ENCODE results near the gene GUK1. TPM values are rescaled to one million over a fixed set of nuclear protein-coding genes. Genes with fewer than 3 reads are reported as not detected.
A peak's percentile ranks its signal among the peaks of the same experiment; 100 is the strongest.

Gene GUK1
- total and polyA plus RNA-seq, 2 of the 4 experiments (the other 2 are of a cell fraction), result 465 to 548 TPM

DNA sequence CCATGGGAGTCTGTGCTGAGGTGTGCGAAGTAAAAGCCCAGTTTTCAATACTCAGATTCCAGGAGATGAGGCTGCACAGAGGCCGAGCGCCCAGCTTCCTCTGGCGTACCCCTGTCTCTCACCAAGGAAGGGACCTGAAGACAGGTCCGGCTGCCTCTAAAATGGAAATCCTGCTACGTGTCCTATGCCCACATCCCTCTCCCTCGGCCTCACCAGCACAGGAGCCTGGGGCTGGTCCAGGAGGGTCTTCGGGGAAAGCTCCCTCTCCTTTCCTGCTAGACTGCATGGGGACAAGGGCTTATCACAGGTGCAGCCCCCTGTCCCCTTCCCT, 31.4 kb upstream of the GUK1 start:
- H4K5ac ChIP-seq (ENCODE audit: low read depth, low read length), result 0 out of 2 replicates have a peak overlapping the region, but pooled peaks have one; percentile 24
- peak overlapping the region; percentile 37; the same call in 1 of the 2 replicates for H3K23ac ChIP-seq (ENCODE audit: low read depth, low read length)
- peak overlapping the region; percentile 86 for H3K4me3 ChIP-seq (ENCODE audit: insufficient read depth, low read depth, low read length)
- H3K79me1 ChIP-seq (ENCODE audit: low read depth in 1 of 2, low read length in 2 of 2), result peaks cover 14 to 44% of the 10 kb centered on the region in 2 experiments; a peak in 3 of 4 replicates
- TF ChIP-seq FOS (IDR thresholded peaks at IDR 0.05; ENCODE audit: low read depth, low read length) (no peak), MAFK (IDR thresholded peaks at IDR 0.05; ENCODE audit: low read depth, low read length) (no peak)
- peaks cover 13% of the 10 kb centered on the region for H3K36me3 ChIP-seq (ENCODE audit: control insufficient read depth, insufficient read depth, low read length)
- peak overlapping the region; percentile 82 for H2BK5ac ChIP-seq (ENCODE audit: low read depth, low read length, poor library complexity, severe bottlenecking)
- DNase-seq (no peak), ATAC-seq (ENCODE audit: low read depth) (no peak)
- H3K18ac ChIP-seq (ENCODE audit: low read depth, low read length), result no peak overlapping the region
- no peak overlapping the region for H2BK20ac ChIP-seq (ENCODE audit: low read depth, low read length)
- peaks cover 6% of the 10 kb centered on the region for H3K9me1 ChIP-seq (ENCODE audit: insufficient read depth, low read length)
- H2BK15ac ChIP-seq (ENCODE audit: low read depth, low read length), result no peak overlapping the region
- peak overlapping the region; percentile 79 for H3K4ac ChIP-seq (ENCODE audit: low read depth, low read length)
- no peak overlapping the region for H2BK120ac ChIP-seq (ENCODE audit: low read depth, low read length)
- H4K91ac ChIP-seq (ENCODE audit: insufficient read depth, low read depth, low read length), result peak overlapping the region; percentile 3; the same call in 1 of the 2 replicates
- in situ Hi-C loops (cut with MboI; ENCODE audit: low sequenced_read_pairs), result no loop called here
- no TSS peak for BruUV-seq (replicated peaks)
- peak overlapping the region in 1 of 2 experiments; percentile 61; a peak in 3 of 4 replicates for H4K8ac ChIP-seq (ENCODE audit: low read depth in 2 of 2, low read length in 2 of 2)
- H3K27ac ChIP-seq (ENCODE audit: insufficient read depth, low read length), result peak overlapping the region; percentile 82
- peak overlapping the region; percentile 98 for H2AFZ ChIP-seq (replicated peaks; ENCODE audit: low read length, poor library complexity)
- peak overlapping the region; percentile 37; the same call in 1 of the 2 replicates for H3K56ac ChIP-seq (ENCODE audit: extremely low read depth, insufficient read depth, low read length)
- H3K14ac ChIP-seq (replicated peaks; ENCODE audit: low read depth, low read length), result peak overlapping the region; percentile 63; the same call in 1 of the 2 replicates
- WGBS, 2 experiments (ENCODE audit: extremely low coverage in 2 of 2, insufficient read length in 1 of 2), result 0% methylated on average over 2 of the region's 8 CpGs; no CpG with 5 or more reads in 1 of the 2 experiments
- ChIA-PET CTCF (no interaction called here), POLR2A (ENCODE audit: unreplicated experiment) (interaction anchor here (0.6 kb wide), 1 partner anchor 211 kb away, joined by 8 read pairs; no protein-coding TSS in a partner anchor)
- no peaks in the 10 kb centered on the region for H3K27me3 ChIP-seq (ENCODE audit: control insufficient read depth, insufficient read depth, low read length)
- peak overlapping the region; percentile 94 for H2AK9ac ChIP-seq (replicated peaks; ENCODE audit: low read depth, low read length, poor library complexity)
- dilution Hi-C loops (cut with HindIII; ENCODE audit: low sequenced_read_pairs, unreplicated experiment), result no loop called here
- peak overlapping the region; percentile 93 for H3K9ac ChIP-seq (ENCODE audit: low read depth, low read length)
- no peaks in the 10 kb centered on the region for H4K20me1 ChIP-seq (ENCODE audit: insufficient read depth, low read length)
- intact Hi-C loops (cut with micrococcal nuclease), result no loop called here
- peaks cover 6% of the 10 kb centered on the region for H3K4me1 ChIP-seq (ENCODE audit: control insufficient read depth, insufficient read depth, low read length)
- H3K4me2 ChIP-seq (ENCODE audit: low read depth, low read length), result peak overlapping the region; percentile 85
- no peaks in the 10 kb centered on the region for H3K9me3 ChIP-seq (ENCODE audit: control insufficient read depth, insufficient read depth, low read length)
- H2AK5ac ChIP-seq (ENCODE audit: low read depth, low read length), result peak overlapping the region; percentile 24
